Tongue (tissue), 2 donors: ENCODE measurements around the gene NECTIN1. TPM values are rescaled to one million over a fixed set of nuclear protein-coding genes. Genes with fewer than 3 reads are reported as not detected.

Experiments
- DNase-seq: peaks from one replicate; pipeline ENCODE4 v3.0.0-alpha.2; 2015
- total RNA-seq: library from RNA; depleted of rRNA; stranded (reverse); fragments of >200 nt; gene quantifications from one replicate; pipeline ENCODE4 v1.2.3, GENCODE V29; 2014

Gene NECTIN1
- total RNA-seq, result 32.4 TPM

GRCh38 chr11:119728651-119729580 lies at the start of gene NECTIN1:
Gene NECTIN1 (minus strand): TSS chr11:119729200. CDS start chr11:119728553, 647 bp downstream.
- DNase-seq, result peak; percentile 96

- DNase-seq, result no peak
Observed at GRCh38 chr11:119778391-119779194, 49.6 kb upstream of the NECTIN1 start.

GRCh38 chr11:119777940-119778339 lies 48.9 kb upstream of the NECTIN1 start:
- no peak for DNase-seq

- DNase-seq, result no peak
Observed at GRCh38 chr11:119776651-119777050, 47.7 kb upstream of the NECTIN1 start.

GRCh38 chr11:119776031-119776636 lies 47.1 kb upstream of the NECTIN1 start:
- DNase-seq, result no peak

GRCh38 chr11:119774172-119774763 lies 45.3 kb upstream of the NECTIN1 start:
- peak; percentile 83 for DNase-seq

GRCh38 chr11:119772641-119773415 lies 43.8 kb upstream of the NECTIN1 start:
- no peak for DNase-seq

GRCh38 chr11:119772076-119772475 lies 43.1 kb upstream of the NECTIN1 start:
- no peak for DNase-seq

- DNase-seq, result no peak
Observed at GRCh38 chr11:119771172-119771770, 42.3 kb upstream of the NECTIN1 start.

GRCh38 chr11:119765628-119766027 lies 36.6 kb upstream of the NECTIN1 start:
- no peak for DNase-seq

GRCh38 chr11:119764108-119764868 lies 35.3 kb upstream of the NECTIN1 start:
- DNase-seq, result peak; percentile 73

GRCh38 chr11:119763071-119763728 lies 34.2 kb upstream of the NECTIN1 start:
- no peak for DNase-seq

- DNase-seq, result no peak
Observed at GRCh38 chr11:119759747-119760412, 30.9 kb upstream of the NECTIN1 start.

GRCh38 chr11:119759324-119759723 lies 30.3 kb upstream of the NECTIN1 start:
- DNase-seq, result peak; percentile 53

GRCh38 chr11:119758291-119758690 lies 29.3 kb upstream of the NECTIN1 start:
- DNase-seq, result no peak

GRCh38 chr11:119757378-119757777 lies 28.4 kb upstream of the NECTIN1 start:
- no peak for DNase-seq

GRCh38 chr11:119756169-119756865 lies 27.3 kb upstream of the NECTIN1 start:
- DNase-seq, result peak; percentile 65

GRCh38 chr11:119755356-119756071 lies 26.5 kb upstream of the NECTIN1 start:
- no peak for DNase-seq
